OCI-LY3 (cell line): ENCODE measurements around the gene GRAMD4.

Experiments used
- CTCF ChIP-seq: fragments of 200-600, 300-600 bp; sonication (generic); IDR thresholded peaks from 2 replicates; pipeline ENCODE4 v1.5.1; 2014; ENCODE audit warnings: antibody characterized with exemption, low read length, low read depth
- EZH2phosphoT487 ChIP-seq: fragments of 200-600 bp; shearing (Covaris generic); IDR thresholded peaks from 2 replicates; pipeline ENCODE4 v1.6.1; 2018; ENCODE audit warnings: antibody characterized with exemption, mixed run types, low read depth

- no peak for TF ChIP-seq CTCF
- no peak for TF ChIP-seq EZH2phosphoT487
Observed at GRCh38 chr22:46602025-46602424, 18.2 kb upstream of the GRAMD4 start.
